K562 (cell line): ENCODE data around the gene ZSCAN21. TPM values are rescaled to one million over a fixed set of nuclear protein-coding genes. Genes with fewer than 3 reads are reported as not detected.

Source experiments
- ARID2 ChIP-seq: fragments of 450-650 bp; IDR thresholded peaks from 2 replicates; pipeline ENCODE4 v1.6.1; 2017; ENCODE audit warnings: antibody characterized with exemption, mild to moderate bottlenecking
- CTCF ChIP-seq, 3 experiments: IDR thresholded peaks in 2 of 3; conservative IDR thresholded peaks in 1 of 3; 2 replicates each; pipeline ENCODE4 v1.5.1; 2011 to 2012; ENCODE audit warnings: low read length in 3 of 3, mild to moderate bottlenecking in 3 of 3, control low read depth in 2 of 3, improper control_type of control experiment in 1 of 3, inconsistent platforms in 1 of 3, low read depth in 1 of 3, mixed read lengths in 1 of 3, moderate library complexity in 1 of 3; ENCODE audit not compliant: insufficient read depth in 2 of 3
- HMG20A ChIP-seq: fragments of 450-650 bp; formaldehyde crosslinking; conservative IDR thresholded peaks from 2 replicates; pipeline ENCODE4 v1.4.0; 2020; ENCODE audit warnings: mild to moderate bottlenecking, mixed read lengths
- ILF3 ChIP-seq: fragments of 450-650 bp; IDR thresholded peaks from 2 replicates; pipeline ENCODE4 v1.6.1; 2018; ENCODE audit warnings: antibody characterized with exemption, mild to moderate bottlenecking, moderate library complexity, borderline replicate concordance
- JUNB ChIP-seq: fragments of 450-650 bp; formaldehyde crosslinking; conservative IDR thresholded peaks from 2 replicates; pipeline ENCODE4 v1.4.0; 2020; ENCODE audit warnings: mild to moderate bottlenecking
- KAT7 ChIP-seq: sonication (generic); formaldehyde crosslinking; IDR thresholded peaks from 2 replicates; pipeline ENCODE4 v1.8.0; 2022; ENCODE audit warnings: missing genetic modification reagents, mild to moderate bottlenecking, borderline replicate concordance
- NCOA6 ChIP-seq: fragments of 450-650 bp; IDR thresholded peaks from 2 replicates; pipeline ENCODE4 v1.6.1; 2017; ENCODE audit warnings: mild to moderate bottlenecking
- PKNOX1 ChIP-seq: fragments of 450-650 bp; IDR thresholded peaks from 2 replicates; pipeline ENCODE4 v1.6.1; 2016
- POLR2B ChIP-seq: fragments of 450-650 bp; IDR thresholded peaks from 2 replicates; pipeline ENCODE4 v1.6.1; 2018; ENCODE audit warnings: low read depth; ENCODE audit not compliant: partially characterized antibody
- ZBED1 ChIP-seq: IDR thresholded peaks from 2 replicates; pipeline ENCODE4 v1.6.1; 2014
- ZBTB1 ChIP-seq: sonication (generic); formaldehyde crosslinking; IDR thresholded peaks from 2 replicates; pipeline ENCODE4 v1.8.1; 2023; ENCODE audit warnings: missing genetic modification reagents, low read depth, mild to moderate bottlenecking, borderline replicate concordance
- ZNF445 ChIP-seq: fragments of 250-450 bp; sonication (Bioruptor Pico); IDR thresholded peaks from 2 replicates; pipeline ENCODE4 v1.4.0; 2020; ENCODE audit warnings: low read depth, mild to moderate bottlenecking, moderate library complexity
- ZNF717 ChIP-seq: fragments of 250-450 bp; sonication (Bioruptor Pico); IDR thresholded peaks from 2 replicates; pipeline ENCODE4 v1.5.0; 2021
- ZNF75A ChIP-seq: fragments of 450-650 bp; formaldehyde crosslinking; IDR thresholded peaks from 2 replicates; pipeline ENCODE4 v1.4.0; 2020; ENCODE audit warnings: mild to moderate bottlenecking
- polyA plus RNA-seq, 8 experiments: library from polyadenylated mRNA; depleted of rRNA in 4 of 8; stranded (reverse) in 5 of 8; unstranded in 3 of 8; fragments of >200 nt; fragmentation: Nextera tagmentation in 2 of 8; fragmentation: Illumina TruSeq in 1 of 8; extraction: Ambion mirVana in 2 of 8; extraction: Trizol in 1 of 8; gene quantifications; 2 replicates each; pipeline versions ENCODE4 v1.2.1 to v1.2.3, GENCODE V29; 2011 to 2014; ENCODE audit warnings: inconsistent platforms in 1 of 8, missing spikeins in 1 of 8
- total RNA-seq, 7 experiments: library from RNA; depleted of rRNA in 6 of 7; stranded (reverse); fragments of >200 nt in 6 of 7; fragmentation: Illumina TruSeq in 2 of 7; extraction: Trizol in 2 of 7; gene quantifications; 2 replicates each; pipeline versions ENCODE4 v1.2.1 to v1.2.3, GENCODE V29; 2011 to 2021; ENCODE audit warnings: low replicate concordance in 1 of 7
- TF ChIP-seq, protein P1 (sequence below): fragments of 450-650 bp; IDR thresholded peaks from 2 replicates; pipeline ENCODE4 v1.7.1; 2018; ENCODE audit warnings: mild to moderate bottlenecking, low read depth; ENCODE audit not compliant: partially characterized antibody
- TF ChIP-seq, protein P2 (sequence below): fragments of 450-650 bp; formaldehyde crosslinking; IDR thresholded peaks from 2 replicates; pipeline ENCODE4 v1.4.0; 2020; ENCODE audit warnings: mild to moderate bottlenecking
- TF ChIP-seq, protein P3 (sequence below): sonication (generic); formaldehyde crosslinking; IDR thresholded peaks from 2 replicates; pipeline ENCODE4 v1.8.0; 2023; ENCODE audit warnings: mild to moderate bottlenecking, missing genetic modification reagents

Gene ZSCAN21
- total and polyA plus RNA-seq, 9 of the 15 experiments (the other 6 are each of a cell fraction or from before 2014, with no cell fraction given) = 5.9 to 15.5 (median 13.2) TPM

DNA sequence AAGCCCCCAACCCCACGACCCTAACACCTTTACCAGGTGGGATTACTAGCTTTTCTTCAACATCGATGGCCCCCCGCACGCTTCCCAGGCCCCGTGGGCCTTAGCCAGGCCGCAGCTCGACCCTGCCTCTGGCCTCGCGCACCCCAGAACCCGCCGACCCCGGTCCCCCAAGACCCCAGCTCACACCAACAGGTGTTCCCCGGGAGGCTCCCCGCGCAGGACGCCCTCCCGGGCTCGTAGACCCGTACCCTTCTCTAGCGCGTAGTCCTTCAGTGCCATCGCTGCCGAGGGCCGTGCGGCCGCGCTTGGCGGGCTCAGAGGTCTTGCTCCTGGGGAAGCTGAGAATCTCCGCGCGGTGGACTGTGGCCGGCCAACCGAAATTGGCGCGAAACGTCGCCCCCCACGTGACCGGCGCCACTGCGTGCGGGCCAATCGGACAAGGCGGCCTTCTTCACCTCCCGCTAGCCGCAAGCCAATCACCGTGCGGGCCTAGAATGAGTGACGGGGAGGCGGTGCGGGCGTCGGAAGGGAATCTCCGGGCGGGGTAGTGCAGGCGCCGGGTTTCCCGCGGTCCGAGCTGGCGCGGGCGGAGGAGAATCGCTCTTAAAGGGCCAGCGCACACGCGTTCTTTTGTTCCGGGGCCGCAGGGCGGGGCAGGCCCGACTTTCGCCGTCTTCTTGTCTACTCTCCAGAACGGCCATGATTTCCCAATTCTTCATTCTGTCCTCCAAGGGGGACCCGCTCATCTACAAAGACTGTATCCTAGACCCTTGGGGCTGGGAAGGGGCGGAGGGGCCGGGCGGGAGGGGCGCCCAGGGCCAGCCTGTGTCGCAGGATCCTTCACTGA, 51.7 kb downstream of the ZSCAN21 start, which contains the start of the genes AP4M1 and MCM7 (continued):
- TF ChIP-seq ZNF445 (CRISPR knock-in tag) (no peak), NCOA6 (no peak), JUNB (CRISPR knock-in tag) (no peak), ILF3 (no peak), HMG20A (CRISPR knock-in tag) (no peak), ZBED1 (no peak; the same call in 1 of the 2 replicates), PKNOX1 (peak; percentile 100), CTCF (IDR thresholded peaks at IDR 0.05 in 2 of 3, conservative IDR thresholded peaks at IDR 0.05 in 1 of 3; ENCODE audit: insufficient read depth in 2 of 3, low read depth in 1 of 3, low read length in 3 of 3) (peak in 1 of 3 experiments; percentile 7; a peak in 1 of 6 replicates), ZNF75A (CRISPR knock-in tag) (no peak), ARID2 (no peak), ZBTB1 (CRISPR knock-in tag) (peak; percentile 63; the same call in 1 of the 2 replicates), KAT7 (CRISPR knock-in tag) (no peak), POLR2B (peak; percentile 88), ZNF717 (CRISPR knock-in tag) (no peak)
- TF ChIP-seq, protein P1, sequence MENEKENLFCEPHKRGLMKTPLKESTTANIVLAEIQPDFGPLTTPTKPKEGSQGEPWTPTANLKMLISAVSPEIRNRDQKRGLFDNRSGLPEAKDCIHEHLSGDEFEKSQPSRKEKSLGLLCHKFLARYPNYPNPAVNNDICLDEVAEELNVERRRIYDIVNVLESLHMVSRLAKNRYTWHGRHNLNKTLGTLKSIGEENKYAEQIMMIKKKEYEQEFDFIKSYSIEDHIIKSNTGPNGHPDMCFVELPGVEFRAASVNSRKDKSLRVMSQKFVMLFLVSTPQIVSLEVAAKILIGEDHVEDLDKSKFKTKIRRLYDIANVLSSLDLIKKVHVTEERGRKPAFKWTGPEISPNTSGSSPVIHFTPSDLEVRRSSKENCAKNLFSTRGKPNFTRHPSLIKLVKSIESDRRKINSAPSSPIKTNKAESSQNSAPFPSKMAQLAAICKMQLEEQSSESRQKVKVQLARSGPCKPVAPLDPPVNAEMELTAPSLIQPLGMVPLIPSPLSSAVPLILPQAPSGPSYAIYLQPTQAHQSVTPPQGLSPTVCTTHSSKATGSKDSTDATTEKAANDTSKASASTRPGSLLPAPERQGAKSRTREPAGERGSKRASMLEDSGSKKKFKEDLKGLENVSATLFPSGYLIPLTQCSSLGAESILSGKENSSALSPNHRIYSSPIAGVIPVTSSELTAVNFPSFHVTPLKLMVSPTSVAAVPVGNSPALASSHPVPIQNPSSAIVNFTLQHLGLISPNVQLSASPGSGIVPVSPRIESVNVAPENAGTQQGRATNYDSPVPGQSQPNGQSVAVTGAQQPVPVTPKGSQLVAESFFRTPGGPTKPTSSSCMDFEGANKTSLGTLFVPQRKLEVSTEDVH = peak; percentile 100
- TF ChIP-seq, protein P2, sequence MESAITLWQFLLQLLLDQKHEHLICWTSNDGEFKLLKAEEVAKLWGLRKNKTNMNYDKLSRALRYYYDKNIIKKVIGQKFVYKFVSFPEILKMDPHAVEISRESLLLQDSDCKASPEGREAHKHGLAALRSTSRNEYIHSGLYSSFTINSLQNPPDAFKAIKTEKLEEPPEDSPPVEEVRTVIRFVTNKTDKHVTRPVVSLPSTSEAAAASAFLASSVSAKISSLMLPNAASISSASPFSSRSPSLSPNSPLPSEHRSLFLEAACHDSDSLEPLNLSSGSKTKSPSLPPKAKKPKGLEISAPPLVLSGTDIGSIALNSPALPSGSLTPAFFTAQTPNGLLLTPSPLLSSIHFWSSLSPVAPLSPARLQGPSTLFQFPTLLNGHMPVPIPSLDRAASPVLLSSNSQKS = no peak
- TF ChIP-seq, protein P3, sequence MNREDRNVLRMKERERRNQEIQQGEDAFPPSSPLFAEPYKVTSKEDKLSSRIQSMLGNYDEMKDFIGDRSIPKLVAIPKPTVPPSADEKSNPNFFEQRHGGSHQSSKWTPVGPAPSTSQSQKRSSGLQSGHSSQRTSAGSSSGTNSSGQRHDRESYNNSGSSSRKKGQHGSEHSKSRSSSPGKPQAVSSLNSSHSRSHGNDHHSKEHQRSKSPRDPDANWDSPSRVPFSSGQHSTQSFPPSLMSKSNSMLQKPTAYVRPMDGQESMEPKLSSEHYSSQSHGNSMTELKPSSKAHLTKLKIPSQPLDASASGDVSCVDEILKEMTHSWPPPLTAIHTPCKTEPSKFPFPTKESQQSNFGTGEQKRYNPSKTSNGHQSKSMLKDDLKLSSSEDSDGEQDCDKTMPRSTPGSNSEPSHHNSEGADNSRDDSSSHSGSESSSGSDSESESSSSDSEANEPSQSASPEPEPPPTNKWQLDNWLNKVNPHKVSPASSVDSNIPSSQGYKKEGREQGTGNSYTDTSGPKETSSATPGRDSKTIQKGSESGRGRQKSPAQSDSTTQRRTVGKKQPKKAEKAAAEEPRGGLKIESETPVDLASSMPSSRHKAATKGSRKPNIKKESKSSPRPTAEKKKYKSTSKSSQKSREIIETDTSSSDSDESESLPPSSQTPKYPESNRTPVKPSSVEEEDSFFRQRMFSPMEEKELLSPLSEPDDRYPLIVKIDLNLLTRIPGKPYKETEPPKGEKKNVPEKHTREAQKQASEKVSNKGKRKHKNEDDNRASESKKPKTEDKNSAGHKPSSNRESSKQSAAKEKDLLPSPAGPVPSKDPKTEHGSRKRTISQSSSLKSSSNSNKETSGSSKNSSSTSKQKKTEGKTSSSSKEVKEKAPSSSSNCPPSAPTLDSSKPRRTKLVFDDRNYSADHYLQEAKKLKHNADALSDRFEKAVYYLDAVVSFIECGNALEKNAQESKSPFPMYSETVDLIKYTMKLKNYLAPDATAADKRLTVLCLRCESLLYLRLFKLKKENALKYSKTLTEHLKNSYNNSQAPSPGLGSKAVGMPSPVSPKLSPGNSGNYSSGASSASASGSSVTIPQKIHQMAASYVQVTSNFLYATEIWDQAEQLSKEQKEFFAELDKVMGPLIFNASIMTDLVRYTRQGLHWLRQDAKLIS (CRISPR knock-in tag) = no peak
